H9 (cell line): Measurements from ENCODE around the gene C16orf78. TPM values are rescaled to one million over a fixed set of nuclear protein-coding genes. Genes with fewer than 3 reads are reported as not detected.

Experiments used
- DNase-seq: peaks from one replicate; pipeline ENCODE4 v3.0.0-alpha.2; 2017
- H2AFZ ChIP-seq: one replicate; pipeline ENCODE4 v1.6.1; 2013; ENCODE audit warnings: mild to moderate bottlenecking, low read length, control low read depth, moderate library complexity
- H2AK5ac ChIP-seq: 2 replicates; pipeline ENCODE4 v1.6.1; 2013; ENCODE audit warnings: low read length, control low read depth, mixed read lengths; ENCODE audit not compliant: insufficient read length
- H2BK120ac ChIP-seq: one replicate; pipeline ENCODE4 v1.6.1; 2013; ENCODE audit warnings: low read depth, mild to moderate bottlenecking, low read length, control low read depth, inconsistent platforms; ENCODE audit not compliant: poor library complexity, severe bottlenecking
- H2BK12ac ChIP-seq: 2 replicates; pipeline ENCODE4 v1.6.1; 2013; ENCODE audit warnings: low read length, control low read depth, mixed read lengths, low read depth; ENCODE audit not compliant: insufficient read length
- H2BK15ac ChIP-seq: 2 replicates; pipeline ENCODE4 v1.6.1; 2013; ENCODE audit warnings: low read depth, low read length, control low read depth
- H2BK20ac ChIP-seq: one replicate; pipeline ENCODE4 v1.6.1; 2013; ENCODE audit warnings: low read depth, mild to moderate bottlenecking, low read length, control low read depth, inconsistent platforms; ENCODE audit not compliant: poor library complexity, severe bottlenecking
- H2BK5ac ChIP-seq: 2 replicates; pipeline ENCODE4 v1.6.1; 2013; ENCODE audit warnings: low read length, control low read depth, mixed read lengths; ENCODE audit not compliant: insufficient read length
- H3K14ac ChIP-seq: 2 replicates; pipeline ENCODE4 v1.6.1; 2013; ENCODE audit warnings: low read length, control low read depth; ENCODE audit not compliant: insufficient read depth
- H3K18ac ChIP-seq: 2 replicates; pipeline ENCODE4 v1.6.1; 2013; ENCODE audit warnings: low read depth, mild to moderate bottlenecking, mixed read lengths, low read length, control low read depth; ENCODE audit not compliant: insufficient read length
- H3K23ac ChIP-seq: 2 replicates; pipeline ENCODE4 v1.6.1; 2013; ENCODE audit warnings: low read length, control low read depth, mixed read lengths, low read depth; ENCODE audit not compliant: insufficient read length
- H3K23me2 ChIP-seq: 2 replicates; pipeline ENCODE4 v1.6.1; 2013; ENCODE audit warnings: low read depth, mild to moderate bottlenecking, mixed read lengths, low read length, control low read depth; ENCODE audit not compliant: insufficient read length, poor library complexity, severe bottlenecking
- H3K27ac ChIP-seq: 2 replicates; pipeline ENCODE4 v1.5.1; 2013; ENCODE audit warnings: low read length, control low read depth, mixed read lengths, low read depth; ENCODE audit not compliant: insufficient read length
- H3K27me3 ChIP-seq: 2 replicates; pipeline ENCODE4 v1.6.1; 2013; ENCODE audit warnings: low read length, control low read depth, inconsistent platforms; ENCODE audit not compliant: insufficient read depth
- H3K4ac ChIP-seq: 2 replicates; pipeline ENCODE4 v1.6.1; 2013; ENCODE audit warnings: low read depth, mild to moderate bottlenecking, control low read depth, inconsistent platforms, low read length, moderate library complexity
- H3K4me1 ChIP-seq: 2 replicates; pipeline ENCODE4 v1.6.1; 2013; ENCODE audit warnings: low read length, control low read depth, inconsistent platforms; ENCODE audit not compliant: insufficient read depth
- H3K4me2 ChIP-seq: 2 replicates; pipeline ENCODE4 v1.6.1; 2013; ENCODE audit warnings: low read length, control low read depth, mixed read lengths; ENCODE audit not compliant: insufficient read length, insufficient read depth
- H3K56ac ChIP-seq: 2 replicates; pipeline ENCODE4 v1.6.1; 2013; ENCODE audit warnings: low read depth, mild to moderate bottlenecking, mixed read lengths, low read length, control low read depth; ENCODE audit not compliant: insufficient read length
- H3K79me1 ChIP-seq: 2 replicates; pipeline ENCODE4 v1.6.1; 2013; ENCODE audit warnings: low read depth, mild to moderate bottlenecking, moderate library complexity, low read length, control low read depth, inconsistent platforms; ENCODE audit not compliant: insufficient read depth, poor library complexity, severe bottlenecking
- H3K79me2 ChIP-seq: 2 replicates; pipeline ENCODE4 v1.6.1; 2013; ENCODE audit warnings: low read length, control low read depth, inconsistent platforms; ENCODE audit not compliant: insufficient read depth
- H3K9ac ChIP-seq: 2 replicates; pipeline ENCODE4 v1.6.1; 2013; ENCODE audit warnings: low read length, control low read depth, mixed read lengths; ENCODE audit not compliant: insufficient read length; ENCODE audit errors: extremely low read depth
- H3K9me3 ChIP-seq: one replicate; pipeline ENCODE4 v1.6.1; 2013; ENCODE audit warnings: low read depth, low read length, inconsistent platforms; ENCODE audit not compliant: control insufficient read depth
- H3T11ph ChIP-seq: one replicate; pipeline ENCODE4 v1.6.1; 2013; ENCODE audit warnings: mild to moderate bottlenecking, low read length, control low read depth, inconsistent platforms
- H4K20me1 ChIP-seq: one replicate; pipeline ENCODE4 v1.6.1; 2013; ENCODE audit not compliant: control insufficient read depth, insufficient read length, insufficient read depth
- H4K5ac ChIP-seq: 2 replicates; pipeline ENCODE4 v1.6.1; 2013; ENCODE audit warnings: low read depth, mild to moderate bottlenecking, mixed read lengths, low read length, control low read depth; ENCODE audit not compliant: insufficient read length
- H4K8ac ChIP-seq: replicated peaks from 2 replicates; pipeline ENCODE4 v1.6.1; 2013; ENCODE audit warnings: low read length, control low read depth, mixed read lengths, low read depth; ENCODE audit not compliant: insufficient read length
- H4K91ac ChIP-seq: 2 replicates; pipeline ENCODE4 v1.6.1; 2013; ENCODE audit warnings: low read depth, mild to moderate bottlenecking, moderate library complexity, mixed read lengths, low read length, control low read depth; ENCODE audit not compliant: insufficient read length
- H3K27ac Mint-ChIP-seq, 3 experiments: 2 replicates in 2 of 3; 3 replicates in 1 of 3; pipeline ENCODE4 v1.8.0; 2020 to 2021; ENCODE audit warnings: mixed read lengths in 3 of 3, mild to moderate bottlenecking in 1 of 3, moderate library complexity in 1 of 3
- H3K27me3 Mint-ChIP-seq: 2 replicates; pipeline ENCODE4 v1.8.0; 2021; ENCODE audit warnings: low read depth, mild to moderate bottlenecking, moderate library complexity, mixed read lengths
- H3K36me3 Mint-ChIP-seq, 3 experiments: 2 replicates in 2 of 3; 3 replicates in 1 of 3; pipeline ENCODE4 v1.8.0; 2020 to 2021; ENCODE audit warnings: low read depth in 3 of 3, mixed read lengths in 3 of 3; ENCODE audit not compliant: insufficient read depth in 1 of 3
- H3K4me1 Mint-ChIP-seq, 2 experiments: 2 replicates each; pipeline ENCODE4 v1.8.0; 2020; ENCODE audit warnings: mixed read lengths in 2 of 2
- H3K4me3 Mint-ChIP-seq, 2 experiments: 2 replicates in 1 of 2; 3 replicates in 1 of 2; pipeline ENCODE4 v1.8.0; 2020 to 2021; ENCODE audit warnings: mild to moderate bottlenecking in 2 of 2, mixed read lengths in 2 of 2, moderate library complexity in 1 of 2
- H3K9me3 Mint-ChIP-seq, 2 experiments: 2 replicates in 1 of 2; 3 replicates in 1 of 2; pipeline ENCODE4 v1.8.0; 2020; ENCODE audit warnings: mild to moderate bottlenecking in 2 of 2, mixed read lengths in 2 of 2, moderate library complexity in 1 of 2
- WGBS: extraction: QIAGEN DNeasy Blood & Tissue Kit; methylation state at CpG from one replicate; pipeline ENCODE4 v1.1.7; 2013; ENCODE audit warnings: missing lambda C conversion rate, low lambda C conversion rate, mixed read lengths; ENCODE audit not compliant: insufficient read length; ENCODE audit errors: extremely low coverage; 5-methylcytosine and 5-hydroxymethylcytosine counted together
- total RNA-seq: library from RNA; stranded (reverse); gene quantifications from 2 replicates; pipeline ENCODE4 v1.2.1, GENCODE V29; 2021
- TF ChIP-seq, protein P1 (sequence below): fragments of 200-600 bp; sonication (generic); conservative IDR thresholded peaks from 3 replicates; pipeline ENCODE4 v1.8.0; 2021; ENCODE audit warnings: antibody characterized with exemption, mild to moderate bottlenecking

The C16orf78 gene
- total RNA-seq, 1 experiment from 2014 or later = not detected

DNA sequence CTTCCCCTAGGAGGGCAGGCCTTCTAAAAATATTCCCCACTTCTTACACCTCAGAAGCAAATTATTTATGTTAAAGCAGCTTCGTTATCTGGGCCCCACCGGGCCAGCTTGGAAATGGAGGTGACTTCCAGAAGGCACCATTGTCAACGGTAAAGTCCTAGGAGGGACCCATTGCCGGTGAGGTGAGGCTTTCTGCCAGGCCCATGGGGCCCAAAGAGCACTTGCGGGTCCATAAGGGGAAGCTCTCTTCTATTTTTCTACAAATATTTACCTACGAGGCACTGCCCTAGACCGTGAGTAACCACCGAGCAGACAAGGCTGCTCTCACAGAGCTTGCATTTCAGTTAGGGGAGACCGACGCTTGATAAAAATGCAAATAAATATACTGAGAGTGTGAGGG lies 41.5 kb downstream of the C16orf78 start:
- Mint-ChIP-seq H3K27ac (no peak overlapping the region), H3K36me3 (no peaks in the 10 kb centered on the region), H3K9me3 (no peaks in the 10 kb centered on the region), H3K27me3 (peaks cover 16% of the 10 kb centered on the region; the same call in 1 of the 2 replicates), H3K4me3 (no peak overlapping the region), H3K4me1 (peaks cover 4 to 5% of the 10 kb centered on the region in 2 experiments; a peak in 2 of 4 replicates)
- Histone ChIP-seq H2AFZ (no peak overlapping the region), H3K18ac (no peak overlapping the region), H2BK12ac (no peak overlapping the region), H2BK5ac (no peak overlapping the region), H3K23ac (no peak overlapping the region), H3K27me3 (no peaks in the 10 kb centered on the region), H4K20me1 (no peaks in the 10 kb centered on the region), H3K4ac (no peak overlapping the region), H3K9me3 (no peaks in the 10 kb centered on the region), H4K5ac (no peak overlapping the region), H3K4me2 (no peak overlapping the region), H3K9ac (no peak overlapping the region), H4K91ac (no peak overlapping the region), H3K56ac (no peak overlapping the region), H3T11ph (no peak overlapping the region), H3K4me1 (no peaks in the 10 kb centered on the region), H2BK120ac (no peak overlapping the region), H2AK5ac (no peak overlapping the region), H3K27ac (no peak overlapping the region), H4K8ac (no peak overlapping the region), H3K79me2 (no peaks in the 10 kb centered on the region), H2BK20ac (no peak overlapping the region), H3K79me1 (no peaks in the 10 kb centered on the region), H3K14ac (no peak overlapping the region), H2BK15ac (no peak overlapping the region), H3K23me2 (no peaks in the 10 kb centered on the region)
- TF ChIP-seq, protein P1, sequence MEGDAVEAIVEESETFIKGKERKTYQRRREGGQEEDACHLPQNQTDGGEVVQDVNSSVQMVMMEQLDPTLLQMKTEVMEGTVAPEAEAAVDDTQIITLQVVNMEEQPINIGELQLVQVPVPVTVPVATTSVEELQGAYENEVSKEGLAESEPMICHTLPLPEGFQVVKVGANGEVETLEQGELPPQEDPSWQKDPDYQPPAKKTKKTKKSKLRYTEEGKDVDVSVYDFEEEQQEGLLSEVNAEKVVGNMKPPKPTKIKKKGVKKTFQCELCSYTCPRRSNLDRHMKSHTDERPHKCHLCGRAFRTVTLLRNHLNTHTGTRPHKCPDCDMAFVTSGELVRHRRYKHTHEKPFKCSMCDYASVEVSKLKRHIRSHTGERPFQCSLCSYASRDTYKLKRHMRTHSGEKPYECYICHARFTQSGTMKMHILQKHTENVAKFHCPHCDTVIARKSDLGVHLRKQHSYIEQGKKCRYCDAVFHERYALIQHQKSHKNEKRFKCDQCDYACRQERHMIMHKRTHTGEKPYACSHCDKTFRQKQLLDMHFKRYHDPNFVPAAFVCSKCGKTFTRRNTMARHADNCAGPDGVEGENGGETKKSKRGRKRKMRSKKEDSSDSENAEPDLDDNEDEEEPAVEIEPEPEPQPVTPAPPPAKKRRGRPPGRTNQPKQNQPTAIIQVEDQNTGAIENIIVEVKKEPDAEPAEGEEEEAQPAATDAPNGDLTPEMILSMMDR = no peak
- no CpG with 5 or more reads among the region's 10 CpGs for WGBS
- no peak for DNase-seq
